ENCODE results near the gene TASOR2. TPM values are rescaled to one million over a fixed set of nuclear protein-coding genes. Genes with fewer than 3 reads are reported as not detected.
A peak's percentile ranks its signal among the peaks of the same experiment; 100 is the strongest.

TASOR2 gene
- total and polyA plus RNA-seq, 9 of the 15 experiments (the other 6 are each of a cell fraction or from before 2014, with no cell fraction given), result 12.7 to 75.3 (median 52.3) TPM

DNA sequence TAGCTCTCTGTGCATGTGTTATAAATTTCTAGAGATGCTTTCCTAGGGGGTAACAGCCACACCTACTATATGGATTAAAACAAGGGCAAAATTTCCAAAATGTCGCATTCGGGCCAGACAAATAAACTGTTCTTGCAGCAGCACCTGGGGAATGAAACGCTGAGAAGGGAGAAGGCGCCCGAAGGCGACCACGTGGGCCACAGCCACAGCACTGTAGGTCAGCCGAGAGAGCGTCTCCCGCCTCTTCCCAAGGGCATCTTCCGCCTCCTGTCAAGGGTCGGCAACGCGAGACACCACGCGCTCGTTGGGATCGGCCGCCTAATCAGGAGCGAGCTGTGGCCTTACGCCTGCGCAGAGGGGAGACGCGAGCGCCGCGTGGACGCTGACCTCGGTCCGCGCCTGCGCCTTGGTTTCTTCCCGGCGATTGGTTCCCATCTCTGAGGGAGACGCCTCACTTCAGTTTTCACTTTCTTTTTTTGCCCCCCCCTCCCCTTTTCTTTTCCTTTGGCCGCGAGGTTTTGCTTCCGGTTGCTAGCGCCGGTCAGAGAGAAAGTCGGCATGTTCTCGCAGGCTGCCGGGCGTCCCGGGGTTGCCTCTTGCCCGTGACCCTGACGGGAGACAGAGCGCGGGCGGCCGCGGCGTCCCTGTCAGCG lies at the start of gene TASOR2 (continued):
- TF ChIP-seq CREM (IDR thresholded peaks at IDR 0.05; ENCODE audit: low read depth) (peak; percentile 67), ZKSCAN1 (IDR thresholded peaks at IDR 0.05; ENCODE audit: low read depth, low read length) (no peak), ELF1 (tag; IDR thresholded peaks at IDR 0.05) (peak; percentile 83), KDM4B (IDR thresholded peaks at IDR 0.05; ENCODE audit: borderline replicate concordance in 2 of 2, low read depth in 1 of 2) (no peak), IRF2 (CRISPR knock-in tag; IDR thresholded peaks at IDR 0.05) (0 out of 2 replicates have a peak, but pooled peaks have one; percentile 40), PML (IDR thresholded peaks at IDR 0.05; ENCODE audit: low read length) (0 out of 2 replicates have a peak, but pooled peaks have one; percentile 45), CCNT2 (IDR thresholded peaks at IDR 0.05; ENCODE audit: borderline replicate concordance, extremely low read depth, insufficient read length, low read depth, low read length) (peak; percentile 42), ZBED1 (IDR thresholded peaks at IDR 0.05) (no peak), MTF1 (CRISPR knock-in tag; IDR thresholded peaks at IDR 0.05; ENCODE audit: borderline replicate concordance) (peak; percentile 77; the same call in 1 of the 2 replicates), ERF (CRISPR knock-in tag; IDR thresholded peaks at IDR 0.05) (peak; percentile 96), KLF13 (tag; IDR thresholded peaks at IDR 0.05; ENCODE audit: borderline replicate concordance, low read depth) (peak; percentile 77; the same call in 1 of the 2 replicates), KLF1 (tag; IDR thresholded peaks at IDR 0.05) (no peak)
- TF ChIP-seq, protein P1, sequence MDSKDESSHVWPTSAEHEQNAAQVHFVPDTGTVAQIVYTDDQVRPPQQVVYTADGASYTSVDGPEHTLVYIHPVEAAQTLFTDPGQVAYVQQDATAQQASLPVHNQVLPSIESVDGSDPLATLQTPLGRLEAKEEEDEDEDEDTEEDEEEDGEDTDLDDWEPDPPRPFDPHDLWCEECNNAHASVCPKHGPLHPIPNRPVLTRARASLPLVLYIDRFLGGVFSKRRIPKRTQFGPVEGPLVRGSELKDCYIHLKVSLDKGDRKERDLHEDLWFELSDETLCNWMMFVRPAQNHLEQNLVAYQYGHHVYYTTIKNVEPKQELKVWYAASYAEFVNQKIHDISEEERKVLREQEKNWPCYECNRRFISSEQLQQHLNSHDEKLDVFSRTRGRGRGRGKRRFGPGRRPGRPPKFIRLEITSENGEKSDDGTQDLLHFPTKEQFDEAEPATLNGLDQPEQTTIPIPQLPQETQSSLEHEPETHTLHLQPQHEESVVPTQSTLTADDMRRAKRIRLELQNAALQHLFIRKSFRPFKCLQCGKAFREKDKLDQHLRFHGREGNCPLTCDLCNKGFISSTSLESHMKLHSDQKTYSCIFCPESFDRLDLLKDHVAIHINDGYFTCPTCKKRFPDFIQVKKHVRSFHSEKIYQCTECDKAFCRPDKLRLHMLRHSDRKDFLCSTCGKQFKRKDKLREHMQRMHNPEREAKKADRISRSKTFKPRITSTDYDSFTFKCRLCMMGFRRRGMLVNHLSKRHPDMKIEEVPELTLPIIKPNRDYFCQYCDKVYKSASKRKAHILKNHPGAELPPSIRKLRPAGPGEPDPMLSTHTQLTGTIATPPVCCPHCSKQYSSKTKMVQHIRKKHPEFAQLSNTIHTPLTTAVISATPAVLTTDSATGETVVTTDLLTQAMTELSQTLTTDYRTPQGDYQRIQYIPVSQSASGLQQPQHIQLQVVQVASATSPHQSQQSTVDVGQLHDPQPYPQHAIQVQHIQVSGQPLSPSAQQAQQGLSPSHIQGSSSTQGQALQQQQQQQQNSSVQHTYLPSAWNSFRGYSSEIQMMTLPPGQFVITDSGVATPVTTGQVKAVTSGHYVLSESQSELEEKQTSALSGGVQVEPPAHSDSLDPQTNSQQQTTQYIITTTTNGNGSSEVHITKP (IDR thresholded peaks at IDR 0.05; ENCODE audit: partially characterized antibody), result peak; percentile 19
- TF ChIP-seq, protein P2, sequence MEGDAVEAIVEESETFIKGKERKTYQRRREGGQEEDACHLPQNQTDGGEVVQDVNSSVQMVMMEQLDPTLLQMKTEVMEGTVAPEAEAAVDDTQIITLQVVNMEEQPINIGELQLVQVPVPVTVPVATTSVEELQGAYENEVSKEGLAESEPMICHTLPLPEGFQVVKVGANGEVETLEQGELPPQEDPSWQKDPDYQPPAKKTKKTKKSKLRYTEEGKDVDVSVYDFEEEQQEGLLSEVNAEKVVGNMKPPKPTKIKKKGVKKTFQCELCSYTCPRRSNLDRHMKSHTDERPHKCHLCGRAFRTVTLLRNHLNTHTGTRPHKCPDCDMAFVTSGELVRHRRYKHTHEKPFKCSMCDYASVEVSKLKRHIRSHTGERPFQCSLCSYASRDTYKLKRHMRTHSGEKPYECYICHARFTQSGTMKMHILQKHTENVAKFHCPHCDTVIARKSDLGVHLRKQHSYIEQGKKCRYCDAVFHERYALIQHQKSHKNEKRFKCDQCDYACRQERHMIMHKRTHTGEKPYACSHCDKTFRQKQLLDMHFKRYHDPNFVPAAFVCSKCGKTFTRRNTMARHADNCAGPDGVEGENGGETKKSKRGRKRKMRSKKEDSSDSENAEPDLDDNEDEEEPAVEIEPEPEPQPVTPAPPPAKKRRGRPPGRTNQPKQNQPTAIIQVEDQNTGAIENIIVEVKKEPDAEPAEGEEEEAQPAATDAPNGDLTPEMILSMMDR (IDR thresholded peaks at IDR 0.05 in 2 of 3, conservative IDR thresholded peaks at IDR 0.05 in 1 of 3; ENCODE audit: insufficient read depth in 2 of 3, low read depth in 1 of 3, low read length in 3 of 3), result no peak
- TF ChIP-seq, protein P3, sequence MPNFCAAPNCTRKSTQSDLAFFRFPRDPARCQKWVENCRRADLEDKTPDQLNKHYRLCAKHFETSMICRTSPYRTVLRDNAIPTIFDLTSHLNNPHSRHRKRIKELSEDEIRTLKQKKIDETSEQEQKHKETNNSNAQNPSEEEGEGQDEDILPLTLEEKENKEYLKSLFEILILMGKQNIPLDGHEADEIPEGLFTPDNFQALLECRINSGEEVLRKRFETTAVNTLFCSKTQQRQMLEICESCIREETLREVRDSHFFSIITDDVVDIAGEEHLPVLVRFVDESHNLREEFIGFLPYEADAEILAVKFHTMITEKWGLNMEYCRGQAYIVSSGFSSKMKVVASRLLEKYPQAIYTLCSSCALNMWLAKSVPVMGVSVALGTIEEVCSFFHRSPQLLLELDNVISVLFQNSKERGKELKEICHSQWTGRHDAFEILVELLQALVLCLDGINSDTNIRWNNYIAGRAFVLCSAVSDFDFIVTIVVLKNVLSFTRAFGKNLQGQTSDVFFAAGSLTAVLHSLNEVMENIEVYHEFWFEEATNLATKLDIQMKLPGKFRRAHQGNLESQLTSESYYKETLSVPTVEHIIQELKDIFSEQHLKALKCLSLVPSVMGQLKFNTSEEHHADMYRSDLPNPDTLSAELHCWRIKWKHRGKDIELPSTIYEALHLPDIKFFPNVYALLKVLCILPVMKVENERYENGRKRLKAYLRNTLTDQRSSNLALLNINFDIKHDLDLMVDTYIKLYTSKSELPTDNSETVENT (CRISPR knock-in tag; IDR thresholded peaks at IDR 0.05), result no peak
- TF ChIP-seq, protein P4, sequence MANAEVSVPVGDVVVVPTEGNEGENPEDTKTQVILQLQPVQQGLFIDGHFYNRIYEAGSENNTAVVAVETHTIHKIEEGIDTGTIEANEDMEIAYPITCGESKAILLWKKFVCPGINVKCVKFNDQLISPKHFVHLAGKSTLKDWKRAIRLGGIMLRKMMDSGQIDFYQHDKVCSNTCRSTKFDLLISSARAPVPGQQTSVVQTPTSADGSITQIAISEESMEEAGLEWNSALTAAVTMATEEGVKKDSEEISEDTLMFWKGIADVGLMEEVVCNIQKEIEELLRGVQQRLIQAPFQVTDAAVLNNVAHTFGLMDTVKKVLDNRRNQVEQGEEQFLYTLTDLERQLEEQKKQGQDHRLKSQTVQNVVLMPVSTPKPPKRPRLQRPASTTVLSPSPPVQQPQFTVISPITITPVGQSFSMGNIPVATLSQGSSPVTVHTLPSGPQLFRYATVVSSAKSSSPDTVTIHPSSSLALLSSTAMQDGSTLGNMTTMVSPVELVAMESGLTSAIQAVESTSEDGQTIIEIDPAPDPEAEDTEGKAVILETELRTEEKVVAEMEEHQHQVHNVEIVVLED (CRISPR knock-in tag; IDR thresholded peaks at IDR 0.05), result peak; percentile 70

Measured in K562 (cell line).